Adrenal gland (tissue), 12 donors: ENCODE data around the gene DMD. TPM values are rescaled to one million over a fixed set of nuclear protein-coding genes. Genes with fewer than 3 reads are reported as not detected.

Experiments used
- DNase-seq, 7 donors: peaks; one replicate each; pipeline ENCODE4 v3.0.0-alpha.2; 2019 to 2020
- H3K27ac ChIP-seq, 5 donors: fragments of 200-600 bp; sonication (generic) in 4 of 5; 1 replicate in 3 of 5; 2 replicates in 2 of 5; pipeline versions ENCODE4 v1.5.1 to v1.8.0; 2016 to 2020; ENCODE audit warnings: mild to moderate bottlenecking in 1 of 5
- H3K27me3 ChIP-seq: fragments of 200-600 bp; 2 replicates; pipeline ENCODE4 v1.8.0; 2021
- H3K36me3 ChIP-seq, 2 donors: fragments of 200-600 bp; replicated peaks in 1 of 2; 1 replicate in 1 of 2; 2 replicates in 1 of 2; pipeline versions ENCODE4 v1.5.1 to v1.8.0; 2018 to 2022
- H3K4me1 ChIP-seq, 2 donors: fragments of 200-600 bp; replicated peaks in 1 of 2; 1 replicate in 1 of 2; 2 replicates in 1 of 2; pipeline versions ENCODE4 v1.5.1 to v1.8.0; 2018 to 2021
- H3K4me3 ChIP-seq, 4 donors: fragments of 200-600 bp; sonication (generic) in 3 of 4; one replicate each; pipeline ENCODE4 v1.5.1; 2016 to 2018
- H3K9me3 ChIP-seq, 3 donors: fragments of 200-600 bp; sonication (generic) in 1 of 3; replicated peaks in 1 of 3; 1 replicate in 2 of 3; 2 replicates in 1 of 3; pipeline versions ENCODE4 v1.5.1 to v1.8.0; 2016 to 2021
- CTCF ChIP-seq, 6 experiments: fragments of 450-650 bp in 4 of 6; fragments of 200-600 bp in 2 of 6; sonication (generic) in 1 of 6; IDR thresholded peaks; 1 replicate in 5 of 6; 2 replicates in 1 of 6; pipeline versions ENCODE4 v1.5.1 to v1.8.0; 2016 to 2021; ENCODE audit warnings: antibody characterized with exemption in 6 of 6, mild to moderate bottlenecking in 2 of 6, moderate library complexity in 1 of 6
- POLR2A ChIP-seq, 2 donors: fragments of 450-650 bp; IDR thresholded peaks; one replicate each; pipeline ENCODE4 v1.6.1; 2017; ENCODE audit warnings: antibody characterized with exemption in 2 of 2, mild to moderate bottlenecking in 2 of 2, moderate library complexity in 1 of 2
- WGBS, 4 donors: extraction: QIAGEN DNeasy Blood & Tissue Kit in 2 of 4; methylation state at CpG; one replicate each; pipeline versions ENCODE4 v1.1.5 to v1.1.7; 2013 to 2017; 5-methylcytosine and 5-hydroxymethylcytosine counted together
- intact Hi-C, 2 donors: fragments of 100-400 bp; cut with DNase I; formaldehyde crosslinking; loops; one replicate each; pipeline versions ENCODE4 v1.14.1 to v1.15.0; 2022 to 2023
- polyA plus RNA-seq, 3 donors: library from polyadenylated mRNA; stranded (reverse); fragments of 200-250 nt in 2 of 3; fragments of 350-450 nt in 1 of 3; fragmentation: Illumina TruSeq in 1 of 3; extraction: RNeasy Lipid Tissue Mini Kit (QIAGEN cat#74804) in 1 of 3; gene quantifications; one replicate each; pipeline ENCODE4 v1.2.3, GENCODE V29; 2013 to 2014
- total RNA-seq, 9 donors: library from RNA; depleted of rRNA in 4 of 9; stranded (reverse); fragments of >200 nt in 4 of 9; fragments of 120-200 nt in 1 of 9; fragmentation: NEBNext Ultra II Directional in 1 of 9; extraction: Animal tissue kit (Norgen Biotek cat#: 25700) in 1 of 9; gene quantifications; one replicate each; pipeline versions ENCODE4 v1.1.0 to v1.2.4, GENCODE V29; 2013 to 2023
- donor health status: healthy with polysubstance abuse.
- donor health status: Bipolar disorder and iron deficiency.
- donor health status: DM: yes; HTN: yes; CAD: no.
- donor health status: DM: no; HTN: no; CAD: no.
- donor health status: DM: no; HTN: no; CAD: no.
- donor health status: DM: yes; HTN: yes; CAD: no.

The DMD gene
- total and polyA plus RNA-seq, 12 donors = 14.6 to 89.7 (median 36.2) TPM

GRCh38 chrX:33014086-33014485 lies 197.3 kb downstream of the DMD start:
- TF ChIP-seq POLR2A (IDR thresholded peaks at IDR 0.05) = no peak
- TF ChIP-seq CTCF (IDR thresholded peaks at IDR 0.05) = no peak
- 84 to 96% (median 91%) methylated on average over 3 of the region's 3 CpGs for WGBS, 4 donors
- no peak for DNase-seq
- Histone ChIP-seq H3K4me3 (no peak overlapping the region), H3K4me1 (no peaks in the 10 kb centered on the region), H3K27ac (no peak overlapping the region), H3K9me3 (no peaks in the 10 kb centered on the region), H3K27me3 (no peaks in the 10 kb centered on the region), H3K36me3 (no peaks in the 10 kb centered on the region)
- intact Hi-C loops = no loop called here

GRCh38 chrX:33001107-33001506 lies 210.2 kb downstream of the DMD start:
- no peaks in the 10 kb centered on the region for H3K4me1 ChIP-seq
- no peaks in the 10 kb centered on the region for H3K9me3 ChIP-seq
- H3K4me3 ChIP-seq = no peak overlapping the region
- no peaks in the 10 kb centered on the region for H3K36me3 ChIP-seq
- intact Hi-C loops = no loop called here
- no peaks in the 10 kb centered on the region for H3K27me3 ChIP-seq
- peak in 2 of 7 donors; percentile 1 to 13 for DNase-seq
- H3K27ac ChIP-seq = no peak overlapping the region
- no peak for TF ChIP-seq POLR2A (IDR thresholded peaks at IDR 0.05)
- no peak for TF ChIP-seq CTCF (IDR thresholded peaks at IDR 0.05)

- no peaks in the 10 kb centered on the region for H3K27me3 ChIP-seq
- TF ChIP-seq POLR2A (IDR thresholded peaks at IDR 0.05) (no peak), CTCF (IDR thresholded peaks at IDR 0.05) (no peak)
- H3K4me3 ChIP-seq = no peak overlapping the region
- no peaks in the 10 kb centered on the region for H3K9me3 ChIP-seq
- 89 to 95% (median 93%) methylated on average over 4 of the region's 4 CpGs for WGBS, 4 donors
- H3K4me1 ChIP-seq = no peaks in the 10 kb centered on the region
- H3K36me3 ChIP-seq = no peaks in the 10 kb centered on the region
- DNase-seq = no peak
- no peak overlapping the region for H3K27ac ChIP-seq
- intact Hi-C loops = no loop called here
Observed at GRCh38 chrX:32998776-32999175, 212.6 kb downstream of the DMD start.

GRCh38 chrX:32995427-32995826 lies 215.9 kb downstream of the DMD start:
- H3K4me1 ChIP-seq = no peaks in the 10 kb centered on the region
- no peaks in the 10 kb centered on the region for H3K27me3 ChIP-seq
- 69 to 88% (median 72%) methylated on average over 3 of the region's 3 CpGs for WGBS, 4 donors
- intact Hi-C loops = no loop called here
- no peak for TF ChIP-seq CTCF (IDR thresholded peaks at IDR 0.05)
- TF ChIP-seq POLR2A (IDR thresholded peaks at IDR 0.05) = no peak
- no peaks in the 10 kb centered on the region for H3K36me3 ChIP-seq
- no peak for DNase-seq
- no peak overlapping the region for H3K4me3 ChIP-seq
- H3K9me3 ChIP-seq = no peaks in the 10 kb centered on the region
- H3K27ac ChIP-seq = no peak overlapping the region
